GM23338 (cell line): ENCODE results near the gene NCKIPSD. TPM values are rescaled to one million over a fixed set of nuclear protein-coding genes. Genes with fewer than 3 reads are reported as not detected.
A peak's percentile ranks its signal among the peaks of the same experiment; 100 is the strongest.

ENCODE experiments used
- ATAC-seq: fragments of 200-7000 bp; cut with Tn5 transposase; 3 replicates; pipeline ENCODE4 v1.9.1; 2020
- DNase-seq: peaks from one replicate; pipeline ENCODE4 v3.0.0-alpha.2; 2015; ENCODE audit warnings: low spot score
- H2AFZ ChIP-seq: fragments of 200-600 bp; sonication (generic); 2 replicates; pipeline ENCODE4 v1.8.0; 2016; ENCODE audit warnings: antibody characterized with exemption, mild to moderate bottlenecking, moderate library complexity
- H3F3A ChIP-seq: fragments of 200-600 bp; sonication (generic); replicated peaks from 2 replicates; pipeline ENCODE4 v1.8.0; 2017; ENCODE audit warnings: antibody characterized with exemption, mixed run types, low read depth
- H3K27ac ChIP-seq: fragments of 200-600 bp; sonication (generic); 2 replicates; pipeline ENCODE4 v1.6.1; 2016; ENCODE audit warnings: low read depth
- H3K27me3 ChIP-seq: fragments of 200-600 bp; sonication (generic); 2 replicates; pipeline ENCODE4 v1.8.0; 2016; ENCODE audit warnings: mild to moderate bottlenecking, mixed run types, moderate library complexity; ENCODE audit not compliant: insufficient read depth
- H3K36me3 ChIP-seq: fragments of 200-600 bp; sonication (generic); 2 replicates; pipeline ENCODE4 v1.8.0; 2016; ENCODE audit warnings: mild to moderate bottlenecking; ENCODE audit not compliant: insufficient read depth
- H3K4me1 ChIP-seq: fragments of 200-600 bp; sonication (generic); 2 replicates; pipeline ENCODE4 v1.8.0; 2016; ENCODE audit warnings: mild to moderate bottlenecking, moderate library complexity; ENCODE audit not compliant: insufficient read depth
- H3K4me2 ChIP-seq: fragments of 200-600 bp; sonication (generic); 2 replicates; pipeline ENCODE4 v1.7.1; 2017; ENCODE audit warnings: mixed run types
- H3K4me3 ChIP-seq: fragments of 200-600 bp; sonication (generic); 2 replicates; pipeline ENCODE4 v1.6.1; 2016; ENCODE audit warnings: mixed run types
- H3K79me2 ChIP-seq: fragments of 200-600 bp; sonication (generic); replicated peaks from 2 replicates; pipeline ENCODE4 v1.8.0; 2017; ENCODE audit warnings: mild to moderate bottlenecking; ENCODE audit not compliant: insufficient read depth
- H3K9me2 ChIP-seq: fragments of 200-600 bp; sonication (generic); 2 replicates; pipeline ENCODE4 v1.8.0; 2017; ENCODE audit not compliant: insufficient read depth
- H4K20me1 ChIP-seq: fragments of 200-600 bp; sonication (generic); replicated peaks from 2 replicates; pipeline ENCODE4 v1.8.0; 2017; ENCODE audit warnings: mild to moderate bottlenecking; ENCODE audit not compliant: insufficient read depth
- H3K27ac Mint-ChIP-seq: 2 replicates; pipeline ENCODE4 v1.8.0; 2020; ENCODE audit warnings: inconsistent platforms, mild to moderate bottlenecking, moderate library complexity, mixed read lengths
- H3K27me3 Mint-ChIP-seq: 3 replicates; pipeline ENCODE4 v1.8.0; 2022; ENCODE audit warnings: low read depth, mild to moderate bottlenecking, moderate library complexity, mixed read lengths, inconsistent platforms; ENCODE audit not compliant: insufficient read depth, poor library complexity
- H3K36me3 Mint-ChIP-seq: 3 replicates; pipeline ENCODE4 v1.8.0; 2021; ENCODE audit warnings: low read depth, mild to moderate bottlenecking, inconsistent platforms, moderate library complexity, mixed read lengths
- H3K4me1 Mint-ChIP-seq: 3 replicates; pipeline ENCODE4 v1.8.0; 2020; ENCODE audit warnings: mild to moderate bottlenecking, inconsistent platforms, mixed read lengths
- H3K4me3 Mint-ChIP-seq: 3 replicates; pipeline ENCODE4 v1.8.0; 2021; ENCODE audit warnings: moderate library complexity, mild to moderate bottlenecking, inconsistent platforms, mixed read lengths
- H3K9me3 Mint-ChIP-seq: 3 replicates; pipeline ENCODE4 v1.8.0; 2020; ENCODE audit warnings: moderate library complexity, mild to moderate bottlenecking, inconsistent platforms, mixed read lengths
- CREB1 ChIP-seq: fragments of 250-450 bp; sonication (Bioruptor Pico); IDR thresholded peaks from 2 replicates; pipeline ENCODE4 v1.5.0; 2020; ENCODE audit warnings: low read depth, mild to moderate bottlenecking, moderate library complexity
- CTCF ChIP-seq, 2 experiments: fragments of 200-600 bp in 1 of 2; sonication (generic) in 1 of 2; conservative IDR thresholded peaks; 2 replicates each; pipeline versions ENCODE4 v1.5.1 to v1.6.1; 2016 to 2017; ENCODE audit warnings: antibody characterized with exemption in 2 of 2, low read depth in 2 of 2, mild to moderate bottlenecking in 2 of 2, moderate library complexity in 1 of 2
- ETS1 ChIP-seq: IDR thresholded peaks from 2 replicates; pipeline ENCODE4 v1.6.1; 2016; ENCODE audit warnings: antibody characterized with exemption
- EZH2 ChIP-seq: fragments of 200-600 bp; sonication (generic); IDR thresholded peaks from one replicate; pipeline ENCODE4 v1.8.0; 2017; ENCODE audit warnings: antibody characterized with exemption, mild to moderate bottlenecking, low read depth; ENCODE audit not compliant: unreplicated experiment
- EZH2phosphoT487 ChIP-seq: fragments of 200-600 bp; sonication (generic); IDR thresholded peaks from one replicate; pipeline ENCODE4 v1.8.1; 2018; ENCODE audit warnings: antibody characterized with exemption; ENCODE audit not compliant: unreplicated experiment
- NANOG ChIP-seq: IDR thresholded peaks from 2 replicates; pipeline ENCODE4 v1.6.1; 2016; ENCODE audit warnings: antibody characterized with exemption, borderline replicate concordance
- POLR2AphosphoS5 ChIP-seq: IDR thresholded peaks from 2 replicates; pipeline ENCODE4 v1.6.1; 2016; ENCODE audit warnings: antibody characterized with exemption, low read depth
- REST ChIP-seq: IDR thresholded peaks from one replicate; pipeline ENCODE4 v1.6.1; 2018; ENCODE audit warnings: antibody characterized with exemption; ENCODE audit not compliant: unreplicated experiment
- STAT1 ChIP-seq: IDR thresholded peaks from one replicate; pipeline ENCODE4 v1.6.1; 2016; ENCODE audit warnings: antibody characterized with exemption; ENCODE audit not compliant: unreplicated experiment
- ZNF114 ChIP-seq: fragments of 250-450 bp; sonication (Bioruptor Pico); IDR thresholded peaks from 2 replicates; pipeline ENCODE4 v1.5.0; 2020; ENCODE audit warnings: mild to moderate bottlenecking, moderate library complexity
- ZNF331 ChIP-seq: fragments of 250-450 bp; sonication (Bioruptor Pico); IDR thresholded peaks from 2 replicates; pipeline ENCODE4 v1.5.0; 2020; ENCODE audit warnings: low read depth, mild to moderate bottlenecking, moderate library complexity
- polyA plus RNA-seq: library from polyadenylated mRNA; unstranded; fragments of >200 nt; fragmentation: Nextera tagmentation; extraction: Ambion mirVana; gene quantifications from 2 replicates; pipeline ENCODE4 v1.2.1, GENCODE V29; 2016
- total RNA-seq: library from RNA; depleted of rRNA; stranded (reverse); fragments of >200 nt; shearing (Covaris generic); gene quantifications from 2 replicates; pipeline ENCODE4 v1.2.3, GENCODE V29; 2014

Gene NCKIPSD
- total and polyA plus RNA-seq, 2 experiments from 2014 or later: 15.1 to 45.1 TPM

GRCh38 chr3:48655606-48656005, 30.1 kb downstream of the NCKIPSD start:
- Histone ChIP-seq H3K4me1 (peaks cover 3% of the 10 kb centered on the region; the same call in 1 of the 2 replicates), H3K4me2 (peak overlapping the region; percentile 85), H2AFZ (peak overlapping the region; percentile 90), H3K27me3 (no peaks in the 10 kb centered on the region), H3K27ac (no peak overlapping the region), H4K20me1 (peaks cover 6% of the 10 kb centered on the region; the same call in 1 of the 2 replicates), H3F3A (peaks cover 23% of the 10 kb centered on the region), H3K9me2 (no peaks in the 10 kb centered on the region), H3K4me3 (peak overlapping the region; percentile 59), H3K36me3 (no peaks in the 10 kb centered on the region), H3K79me2 (no peaks in the 10 kb centered on the region)
- Mint-ChIP-seq H3K4me1 (peaks cover 10% of the 10 kb centered on the region; the same call in 2 of the 3 replicates), H3K36me3 (peaks cover 53% of the 10 kb centered on the region), H3K27me3 (peaks cover 18% of the 10 kb centered on the region), H3K9me3 (no peaks in the 10 kb centered on the region; the same call in 2 of the 3 replicates), H3K27ac (peak overlapping the region; percentile 89), H3K4me3 (peak overlapping the region; percentile 74)
- no peak for ATAC-seq
- TF ChIP-seq ETS1: no peak
- no peak for DNase-seq

- Mint-ChIP-seq H3K4me3 (peak overlapping the region; percentile 74), H3K4me1 (peaks cover 10% of the 10 kb centered on the region; the same call in 2 of the 3 replicates), H3K27me3 (peaks cover 18% of the 10 kb centered on the region), H3K36me3 (peaks cover 50% of the 10 kb centered on the region), H3K9me3 (no peaks in the 10 kb centered on the region; the same call in 2 of the 3 replicates), H3K27ac (no peak overlapping the region)
- H4K20me1 ChIP-seq: peaks cover 3% of the 10 kb centered on the region; the same call in 1 of the 2 replicates
- H3K4me2 ChIP-seq: peak overlapping the region; percentile 85
- H3F3A ChIP-seq: peaks cover 20% of the 10 kb centered on the region
- no peak overlapping the region; the same call in 1 of the 2 replicates for H2AFZ ChIP-seq
- H3K36me3 ChIP-seq: no peaks in the 10 kb centered on the region
- H3K79me2 ChIP-seq: no peaks in the 10 kb centered on the region
- ATAC-seq (no peak), DNase-seq (no peak)
- H3K27ac ChIP-seq: no peak overlapping the region
- H3K4me3 ChIP-seq: peak overlapping the region; percentile 59
- no peaks in the 10 kb centered on the region for H3K9me2 ChIP-seq
- H3K4me1 ChIP-seq: peaks cover 3% of the 10 kb centered on the region; the same call in 1 of the 2 replicates
- H3K27me3 ChIP-seq: no peaks in the 10 kb centered on the region
- no peak for TF ChIP-seq REST
- no peak for TF ChIP-seq POLR2AphosphoS5
- no peak for TF ChIP-seq ZNF331 (CRISPR knock-in tag)
- TF ChIP-seq NANOG: no peak
- no peak for TF ChIP-seq ETS1
- TF ChIP-seq STAT1: no peak
- no peak for TF ChIP-seq CREB1 (CRISPR knock-in tag)
- TF ChIP-seq EZH2: no peak
- TF ChIP-seq ZNF114 (CRISPR knock-in tag): no peak
- TF ChIP-seq EZH2phosphoT487: no peak
- TF ChIP-seq CTCF (conservative IDR thresholded peaks at IDR 0.05; ENCODE audit: low read depth in 2 of 2): no peak
Observed at GRCh38 chr3:48655063-48655462, 30.7 kb downstream of the NCKIPSD start.
